Measurements from ENCODE around the gene HHATL.

DNA sequence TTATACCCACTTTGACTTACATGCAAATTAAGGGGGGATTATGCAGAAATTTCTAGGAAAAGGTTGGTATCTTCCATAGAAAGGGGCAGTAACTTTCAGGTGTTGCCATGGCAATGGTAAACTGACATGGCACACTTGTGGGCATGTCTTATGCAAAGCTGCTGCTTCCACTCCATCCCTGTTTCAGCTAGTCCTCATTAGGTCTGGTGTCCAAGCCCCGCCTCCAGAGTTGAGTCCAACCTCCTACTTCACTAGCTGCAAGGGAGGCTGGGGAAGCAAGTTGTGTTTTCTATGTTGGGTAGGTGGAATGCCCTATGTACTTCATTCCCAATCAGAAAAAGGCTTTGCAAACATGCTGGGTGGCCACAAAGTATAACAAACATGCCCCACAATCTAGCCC lies 31.9 kb downstream of the HHATL start:
- TF ChIP-seq, protein P1, sequence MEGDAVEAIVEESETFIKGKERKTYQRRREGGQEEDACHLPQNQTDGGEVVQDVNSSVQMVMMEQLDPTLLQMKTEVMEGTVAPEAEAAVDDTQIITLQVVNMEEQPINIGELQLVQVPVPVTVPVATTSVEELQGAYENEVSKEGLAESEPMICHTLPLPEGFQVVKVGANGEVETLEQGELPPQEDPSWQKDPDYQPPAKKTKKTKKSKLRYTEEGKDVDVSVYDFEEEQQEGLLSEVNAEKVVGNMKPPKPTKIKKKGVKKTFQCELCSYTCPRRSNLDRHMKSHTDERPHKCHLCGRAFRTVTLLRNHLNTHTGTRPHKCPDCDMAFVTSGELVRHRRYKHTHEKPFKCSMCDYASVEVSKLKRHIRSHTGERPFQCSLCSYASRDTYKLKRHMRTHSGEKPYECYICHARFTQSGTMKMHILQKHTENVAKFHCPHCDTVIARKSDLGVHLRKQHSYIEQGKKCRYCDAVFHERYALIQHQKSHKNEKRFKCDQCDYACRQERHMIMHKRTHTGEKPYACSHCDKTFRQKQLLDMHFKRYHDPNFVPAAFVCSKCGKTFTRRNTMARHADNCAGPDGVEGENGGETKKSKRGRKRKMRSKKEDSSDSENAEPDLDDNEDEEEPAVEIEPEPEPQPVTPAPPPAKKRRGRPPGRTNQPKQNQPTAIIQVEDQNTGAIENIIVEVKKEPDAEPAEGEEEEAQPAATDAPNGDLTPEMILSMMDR (IDR thresholded peaks at IDR 0.05): no peak
- TF ChIP-seq POLR2A (IDR thresholded peaks at IDR 0.05): no peak

All from ovary (tissue), 3 donors.